ENCODE results near the gene CDK5RAP2.

The CDK5RAP2 gene

DNA sequence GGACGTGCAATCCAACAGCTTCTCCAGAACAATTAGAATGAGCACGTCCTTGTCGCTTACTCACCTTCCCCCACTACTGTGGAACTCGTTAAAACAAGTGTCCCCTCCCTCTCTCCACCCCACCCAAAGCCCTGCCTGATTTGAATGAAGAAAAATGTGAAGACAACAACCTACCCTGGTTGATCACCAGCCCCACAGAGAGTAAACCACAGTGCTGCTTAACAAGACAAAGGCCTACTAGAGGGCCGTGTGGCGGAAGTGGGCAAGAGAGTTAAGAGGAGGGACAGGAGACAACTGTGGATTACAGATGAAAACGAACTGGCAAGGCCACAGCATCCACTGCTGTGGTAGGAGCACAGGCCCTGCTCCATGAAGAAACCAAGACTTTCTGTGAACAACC, 51.1 kb downstream of the CDK5RAP2 start:
- H2AFZ ChIP-seq (ENCODE audit: low read depth, low read length): no peak overlapping the region
- no peaks in the 10 kb centered on the region for H3K79me2 ChIP-seq (ENCODE audit: low read length)
- TF ChIP-seq, protein P1, sequence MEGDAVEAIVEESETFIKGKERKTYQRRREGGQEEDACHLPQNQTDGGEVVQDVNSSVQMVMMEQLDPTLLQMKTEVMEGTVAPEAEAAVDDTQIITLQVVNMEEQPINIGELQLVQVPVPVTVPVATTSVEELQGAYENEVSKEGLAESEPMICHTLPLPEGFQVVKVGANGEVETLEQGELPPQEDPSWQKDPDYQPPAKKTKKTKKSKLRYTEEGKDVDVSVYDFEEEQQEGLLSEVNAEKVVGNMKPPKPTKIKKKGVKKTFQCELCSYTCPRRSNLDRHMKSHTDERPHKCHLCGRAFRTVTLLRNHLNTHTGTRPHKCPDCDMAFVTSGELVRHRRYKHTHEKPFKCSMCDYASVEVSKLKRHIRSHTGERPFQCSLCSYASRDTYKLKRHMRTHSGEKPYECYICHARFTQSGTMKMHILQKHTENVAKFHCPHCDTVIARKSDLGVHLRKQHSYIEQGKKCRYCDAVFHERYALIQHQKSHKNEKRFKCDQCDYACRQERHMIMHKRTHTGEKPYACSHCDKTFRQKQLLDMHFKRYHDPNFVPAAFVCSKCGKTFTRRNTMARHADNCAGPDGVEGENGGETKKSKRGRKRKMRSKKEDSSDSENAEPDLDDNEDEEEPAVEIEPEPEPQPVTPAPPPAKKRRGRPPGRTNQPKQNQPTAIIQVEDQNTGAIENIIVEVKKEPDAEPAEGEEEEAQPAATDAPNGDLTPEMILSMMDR (IDR thresholded peaks at IDR 0.05; ENCODE audit: low read depth, low read length): no peak
- no peak for TF ChIP-seq EZH2phosphoT487 (IDR thresholded peaks at IDR 0.05; ENCODE audit: low read depth)
- H3K4me2 ChIP-seq (ENCODE audit: low read length): no peak overlapping the region
- H3K27me3 ChIP-seq (ENCODE audit: low read depth, low read length): no peaks in the 10 kb centered on the region
- no peak overlapping the region for H3K4me3 ChIP-seq (ENCODE audit: low read length)
- H4K20me1 ChIP-seq (ENCODE audit: insufficient read depth, low read length): no peaks in the 10 kb centered on the region
- no peaks in the 10 kb centered on the region for H3K9me3 ChIP-seq (ENCODE audit: insufficient read depth, low read length)
- H3K36me3 ChIP-seq (replicated peaks; ENCODE audit: low read depth, low read length): peaks cover 75% of the 10 kb centered on the region
- H3K27ac ChIP-seq (ENCODE audit: low read length): no peak overlapping the region
- H3K9ac ChIP-seq (ENCODE audit: low read length): no peak overlapping the region
- no peaks in the 10 kb centered on the region for H3K4me1 ChIP-seq (ENCODE audit: low read length)

DNA sequence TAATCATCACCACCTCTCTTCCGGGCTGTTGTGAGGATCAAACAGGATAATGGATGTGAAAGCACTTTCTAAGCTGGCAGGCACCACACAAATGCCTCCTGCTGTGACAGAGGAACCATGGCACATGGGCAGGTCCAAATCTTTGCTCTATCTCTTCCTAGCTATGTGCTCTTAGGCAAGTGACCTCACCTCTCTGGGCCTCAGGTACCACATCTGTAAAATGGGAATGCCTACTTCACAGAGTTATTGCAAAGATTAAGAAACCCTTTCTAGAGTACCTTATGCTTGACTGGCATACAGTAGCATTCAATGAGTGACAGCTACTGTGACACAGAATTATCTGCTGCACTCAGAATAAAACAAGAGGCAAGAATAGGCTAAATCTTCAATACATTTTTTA, 51.6 kb downstream of the CDK5RAP2 start:
- H3K4me3 ChIP-seq (ENCODE audit: low read length): no peak overlapping the region
- no peaks in the 10 kb centered on the region for H3K27me3 ChIP-seq (ENCODE audit: low read depth, low read length)
- H3K4me2 ChIP-seq (ENCODE audit: low read length): no peak overlapping the region
- H3K9ac ChIP-seq (ENCODE audit: low read length): no peak overlapping the region
- no peak for TF ChIP-seq EZH2phosphoT487 (IDR thresholded peaks at IDR 0.05; ENCODE audit: low read depth)
- TF ChIP-seq, protein P1 (IDR thresholded peaks at IDR 0.05; ENCODE audit: low read depth, low read length): no peak
- H3K9me3 ChIP-seq (ENCODE audit: insufficient read depth, low read length): no peaks in the 10 kb centered on the region
- H2AFZ ChIP-seq (ENCODE audit: low read depth, low read length): no peak overlapping the region
- no peaks in the 10 kb centered on the region for H4K20me1 ChIP-seq (ENCODE audit: insufficient read depth, low read length)
- no peak overlapping the region for H3K27ac ChIP-seq (ENCODE audit: low read length)
- H3K4me1 ChIP-seq (ENCODE audit: low read length): no peaks in the 10 kb centered on the region
- H3K36me3 ChIP-seq (replicated peaks; ENCODE audit: low read depth, low read length): peaks cover 79% of the 10 kb centered on the region
- H3K79me2 ChIP-seq (ENCODE audit: low read length): no peaks in the 10 kb centered on the region

DNA sequence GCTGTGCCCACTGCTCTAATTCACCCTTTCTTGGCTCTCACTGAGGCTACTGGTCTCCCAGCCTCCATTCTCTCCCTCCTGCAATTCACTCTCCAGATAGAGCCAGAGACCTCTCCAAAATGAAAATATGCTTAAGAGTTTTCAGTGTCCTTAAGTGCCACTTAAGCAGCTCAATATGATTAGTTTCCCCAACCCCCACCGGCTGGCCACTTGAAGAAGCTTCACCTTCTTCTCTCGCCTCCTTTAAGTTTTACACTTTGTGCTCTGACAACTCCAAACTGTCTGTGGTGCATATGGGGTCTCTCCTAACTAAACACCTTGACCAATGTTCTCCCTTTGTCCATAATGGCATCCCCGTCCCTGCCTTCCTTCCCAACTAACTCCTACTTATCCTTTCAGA, 53.4 kb downstream of the CDK5RAP2 start:
- no peak overlapping the region for H2AFZ ChIP-seq (ENCODE audit: low read depth, low read length)
- no peak overlapping the region for H3K9ac ChIP-seq (ENCODE audit: low read length)
- H3K27me3 ChIP-seq (ENCODE audit: low read depth, low read length): no peaks in the 10 kb centered on the region
- H3K4me1 ChIP-seq (ENCODE audit: low read length): no peaks in the 10 kb centered on the region
- no peaks in the 10 kb centered on the region for H3K9me3 ChIP-seq (ENCODE audit: insufficient read depth, low read length)
- H3K36me3 ChIP-seq (replicated peaks; ENCODE audit: low read depth, low read length): peaks cover 78% of the 10 kb centered on the region
- TF ChIP-seq, protein P1 (IDR thresholded peaks at IDR 0.05; ENCODE audit: low read depth, low read length): no peak
- TF ChIP-seq EZH2phosphoT487 (IDR thresholded peaks at IDR 0.05; ENCODE audit: low read depth): no peak
- H3K79me2 ChIP-seq (ENCODE audit: low read length): no peaks in the 10 kb centered on the region
- no peaks in the 10 kb centered on the region for H4K20me1 ChIP-seq (ENCODE audit: insufficient read depth, low read length)
- H3K4me3 ChIP-seq (ENCODE audit: low read length): no peak overlapping the region
- no peak overlapping the region for H3K27ac ChIP-seq (ENCODE audit: low read length)
- H3K4me2 ChIP-seq (ENCODE audit: low read length): no peak overlapping the region

DNA sequence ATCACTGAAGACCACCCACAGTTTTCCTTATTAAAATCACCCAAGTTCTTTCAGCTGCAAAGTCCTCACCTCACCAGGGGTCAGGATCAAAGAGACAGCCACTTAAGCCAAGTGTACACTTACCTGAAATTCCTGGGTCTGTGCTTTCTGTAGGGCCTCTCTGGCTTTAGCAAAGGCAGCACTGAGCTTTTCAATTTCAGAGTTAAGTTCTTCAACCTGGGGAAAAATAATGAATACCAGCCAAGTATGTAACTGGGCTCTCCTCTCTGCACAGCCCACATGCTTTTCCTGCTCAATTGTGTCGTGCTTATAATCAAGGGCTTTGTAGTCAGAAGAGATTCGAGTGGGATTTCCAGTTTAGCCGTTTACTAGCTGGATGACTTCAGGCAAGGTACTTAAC, 55.1 kb downstream of the CDK5RAP2 start:
- no peaks in the 10 kb centered on the region for H4K20me1 ChIP-seq (ENCODE audit: insufficient read depth, low read length)
- H3K4me1 ChIP-seq (ENCODE audit: low read length): no peaks in the 10 kb centered on the region
- H3K79me2 ChIP-seq (ENCODE audit: low read length): no peaks in the 10 kb centered on the region
- no peak overlapping the region for H3K27ac ChIP-seq (ENCODE audit: low read length)
- no peaks in the 10 kb centered on the region for H3K9me3 ChIP-seq (ENCODE audit: insufficient read depth, low read length)
- no peaks in the 10 kb centered on the region for H3K27me3 ChIP-seq (ENCODE audit: low read depth, low read length)
- peaks cover 66% of the 10 kb centered on the region for H3K36me3 ChIP-seq (replicated peaks; ENCODE audit: low read depth, low read length)
- H3K4me2 ChIP-seq (ENCODE audit: low read length): no peak overlapping the region
- H3K9ac ChIP-seq (ENCODE audit: low read length): no peak overlapping the region
- TF ChIP-seq, protein P1 (IDR thresholded peaks at IDR 0.05; ENCODE audit: low read depth, low read length): no peak
- no peak for TF ChIP-seq EZH2phosphoT487 (IDR thresholded peaks at IDR 0.05; ENCODE audit: low read depth)
- H3K4me3 ChIP-seq (ENCODE audit: low read length): no peak overlapping the region
- no peak overlapping the region for H2AFZ ChIP-seq (ENCODE audit: low read depth, low read length)
